ENCODE data around the gene S100A8.

The S100A8 gene

GRCh38 chr1:153431928-153432327 is 41.1 kb upstream of the S100A8 start:
- Histone ChIP-seq H3K79me2 (ENCODE audit: insufficient read depth, low read length) (no peaks in the 10 kb centered on the region), H3F3A (ENCODE audit: insufficient read depth) (no peaks in the 10 kb centered on the region)

GRCh38 chr1:153431427-153431826 is 40.6 kb upstream of the S100A8 start:
- Histone ChIP-seq H3K9ac (ENCODE audit: low read length) (no peak overlapping the region), H3K27ac (ENCODE audit: low read depth, low read length) (no peak overlapping the region), H3F3A (ENCODE audit: insufficient read depth) (no peaks in the 10 kb centered on the region), H3K4me2 (ENCODE audit: low read depth, low read length, poor library complexity, severe bottlenecking) (no peak overlapping the region), H3K27me3 (ENCODE audit: low read length) (no peaks in the 10 kb centered on the region), H2AFZ (ENCODE audit: low read depth, low read length, severe bottlenecking) (no peak overlapping the region), H3K9me2 (replicated peaks; ENCODE audit: insufficient read depth, low read length) (no peaks in the 10 kb centered on the region), H3K79me2 (ENCODE audit: insufficient read depth, low read length) (no peaks in the 10 kb centered on the region), H4K20me1 (ENCODE audit: low read depth, low read length) (no peaks in the 10 kb centered on the region), H3K9me3 (ENCODE audit: insufficient read depth, low read length) (no peaks in the 10 kb centered on the region), H3K36me3 (ENCODE audit: low read length) (no peaks in the 10 kb centered on the region), H3K4me3 (ENCODE audit: insufficient read depth, low read length, poor library complexity, severe bottlenecking) (no peak overlapping the region)
- TF ChIP-seq EZH2phosphoT487 (conservative IDR thresholded peaks at IDR 0.05; ENCODE audit: low read length) (no peak), CTCF (IDR thresholded peaks at IDR 0.05; ENCODE audit: insufficient read depth, low read length, poor library complexity, severe bottlenecking) (no peak)

More at GRCh38 chr1:153431928-153432327, 41.1 kb upstream of the S100A8 start:
- Histone ChIP-seq H3K27me3 (ENCODE audit: low read length) (no peaks in the 10 kb centered on the region), H2AFZ (ENCODE audit: low read depth, low read length, severe bottlenecking) (no peak overlapping the region), H3K9ac (ENCODE audit: low read length) (no peak overlapping the region), H3K4me3 (ENCODE audit: insufficient read depth, low read length, poor library complexity, severe bottlenecking) (no peak overlapping the region), H3K36me3 (ENCODE audit: low read length) (no peaks in the 10 kb centered on the region), H3K9me3 (ENCODE audit: insufficient read depth, low read length) (no peaks in the 10 kb centered on the region), H3K9me2 (replicated peaks; ENCODE audit: insufficient read depth, low read length) (no peaks in the 10 kb centered on the region), H3K27ac (ENCODE audit: low read depth, low read length) (no peak overlapping the region), H3K4me2 (ENCODE audit: low read depth, low read length, poor library complexity, severe bottlenecking) (no peak overlapping the region), H4K20me1 (ENCODE audit: low read depth, low read length) (no peaks in the 10 kb centered on the region)
- TF ChIP-seq EZH2phosphoT487 (conservative IDR thresholded peaks at IDR 0.05; ENCODE audit: low read length) = no peak
- TF ChIP-seq CTCF (IDR thresholded peaks at IDR 0.05; ENCODE audit: insufficient read depth, low read length, poor library complexity, severe bottlenecking) = no peak

GRCh38 chr1:153431002-153431401 is 40.1 kb upstream of the S100A8 start:
- Histone ChIP-seq H3K9me2 (replicated peaks; ENCODE audit: insufficient read depth, low read length) (no peaks in the 10 kb centered on the region), H3F3A (ENCODE audit: insufficient read depth) (no peaks in the 10 kb centered on the region), H4K20me1 (ENCODE audit: low read depth, low read length) (no peaks in the 10 kb centered on the region), H3K4me3 (ENCODE audit: insufficient read depth, low read length, poor library complexity, severe bottlenecking) (no peak overlapping the region), H3K36me3 (ENCODE audit: low read length) (no peaks in the 10 kb centered on the region), H2AFZ (ENCODE audit: low read depth, low read length, severe bottlenecking) (no peak overlapping the region), H3K27ac (ENCODE audit: low read depth, low read length) (no peak overlapping the region), H3K4me2 (ENCODE audit: low read depth, low read length, poor library complexity, severe bottlenecking) (no peak overlapping the region), H3K9ac (ENCODE audit: low read length) (no peak overlapping the region), H3K9me3 (ENCODE audit: insufficient read depth, low read length) (no peaks in the 10 kb centered on the region), H3K79me2 (ENCODE audit: insufficient read depth, low read length) (no peaks in the 10 kb centered on the region), H3K27me3 (ENCODE audit: low read length) (no peaks in the 10 kb centered on the region)
- TF ChIP-seq EZH2phosphoT487 (conservative IDR thresholded peaks at IDR 0.05; ENCODE audit: low read length) = no peak
- TF ChIP-seq CTCF (IDR thresholded peaks at IDR 0.05; ENCODE audit: insufficient read depth, low read length, poor library complexity, severe bottlenecking) = no peak
